HEK293 (cell line): ENCODE measurements around the gene ARMS2.

Experiments used
- CTCF ChIA-PET: fragments of 350-600 bp; formaldehyde crosslinking; extraction: SDS; loops from one replicate; lab custom pipeline; 2021; ENCODE audit warnings: antibody characterized with exemption; lab: Yijun Ruan, JAX
- POLR2A ChIA-PET: fragments of 300-600 bp; formaldehyde crosslinking; extraction: SDS; loops from one replicate; lab custom pipeline; 2020; ENCODE audit warnings: antibody characterized with exemption, inconsistent platforms; lab: Yijun Ruan, JAX
- H3K27ac ChIP-seq: fragments of 200-500 bp; sonication (Bioruptor generic); 2 replicates; pipeline ENCODE4 v1.5.1; 2014; ENCODE audit warnings: low read depth, low read length, control low read depth, inconsistent platforms; ENCODE audit errors: extremely low read depth
- H3K36me3 ChIP-seq, 2 experiments: fragments of 200-500 bp in 1 of 2; sonication (Bioruptor generic) in 1 of 2; 1 replicate in 1 of 2; 2 replicates in 1 of 2; pipeline ENCODE4 v1.5.1; 2014 to 2017; ENCODE audit warnings: inconsistent platforms in 2 of 2, low read length in 2 of 2; ENCODE audit not compliant: control insufficient read depth in 2 of 2, insufficient read depth in 1 of 2
- H3K4me1 ChIP-seq: fragments of 200-500 bp; sonication (Bioruptor generic); 2 replicates; pipeline ENCODE4 v1.5.1; 2014; ENCODE audit warnings: mild to moderate bottlenecking, low read length, inconsistent platforms; ENCODE audit not compliant: control insufficient read depth, insufficient read depth
- H3K4me3 ChIP-seq: 2 replicates; pipeline ENCODE4 v1.5.1; 2011; ENCODE audit warnings: low read depth, mild to moderate bottlenecking, control low read depth, low read length, moderate library complexity
- H3K9me3 ChIP-seq: fragments of 200-500 bp; sonication (Bioruptor generic); 2 replicates; pipeline ENCODE4 v1.5.1; 2014; ENCODE audit warnings: low read depth, low read length, inconsistent platforms; ENCODE audit not compliant: control insufficient read depth, insufficient read depth
- BCL11B ChIP-seq: fragments of 450-650 bp; formaldehyde crosslinking; IDR thresholded peaks from 2 replicates; pipeline ENCODE4 v1.5.1; 2016; ENCODE audit warnings: low read depth, missing biosample characterization, missing genetic modification characterization
- IKZF3 ChIP-seq: fragments of 450-650 bp; IDR thresholded peaks from 2 replicates; pipeline ENCODE4 v1.5.0; 2018; ENCODE audit warnings: missing biosample characterization, mild to moderate bottlenecking, missing genetic modification characterization, moderate library complexity
- KLF16 ChIP-seq: fragments of 450-650 bp; formaldehyde crosslinking; IDR thresholded peaks from 2 replicates; pipeline ENCODE4 v1.5.1; 2017; ENCODE audit warnings: missing biosample characterization, missing genetic modification characterization
- SETDB1 ChIP-seq: IDR thresholded peaks from one replicate; pipeline ENCODE4 v1.6.1; 2017; ENCODE audit warnings: mild to moderate bottlenecking, low read length, moderate library complexity, mixed read lengths; ENCODE audit not compliant: insufficient read length
- TRIM28 ChIP-seq: IDR thresholded peaks from 2 replicates; pipeline ENCODE4 v1.6.1; 2011; ENCODE audit warnings: low read length, control low read depth, borderline replicate concordance
- WT1 ChIP-seq: fragments of 450-650 bp; formaldehyde crosslinking; IDR thresholded peaks from 2 replicates; pipeline ENCODE4 v1.5.1; 2016; ENCODE audit warnings: missing biosample characterization, missing genetic modification characterization
- ZBTB20 ChIP-seq: fragments of 450-650 bp; formaldehyde crosslinking; IDR thresholded peaks from 2 replicates; pipeline ENCODE4 v1.5.1; 2016; ENCODE audit warnings: missing biosample characterization, missing genetic modification characterization
- ZIC2 ChIP-seq: fragments of 450-650 bp; formaldehyde crosslinking; IDR thresholded peaks from 2 replicates; pipeline ENCODE4 v1.5.1; 2016; ENCODE audit warnings: missing biosample characterization, missing genetic modification characterization
- ZNF155 ChIP-seq: fragments of 450-650 bp; formaldehyde crosslinking; IDR thresholded peaks from 2 replicates; pipeline ENCODE4 v1.5.1; 2016; ENCODE audit warnings: missing biosample characterization, missing genetic modification characterization
- ZNF175 ChIP-seq: fragments of 450-650 bp; formaldehyde crosslinking; IDR thresholded peaks from 2 replicates; pipeline ENCODE4 v1.5.1; 2016; ENCODE audit warnings: missing biosample characterization, missing genetic modification characterization
- ZNF184 ChIP-seq: fragments of 450-650 bp; IDR thresholded peaks from 2 replicates; pipeline ENCODE4 v1.5.1; 2018; ENCODE audit warnings: missing biosample characterization, mild to moderate bottlenecking, missing genetic modification characterization
- ZNF248 ChIP-seq: fragments of 450-650 bp; formaldehyde crosslinking; IDR thresholded peaks from 2 replicates; pipeline ENCODE4 v1.5.1; 2017; ENCODE audit warnings: missing biosample characterization, missing genetic modification characterization
- ZNF529 ChIP-seq: fragments of 450-650 bp; formaldehyde crosslinking; IDR thresholded peaks from 2 replicates; pipeline ENCODE4 v1.5.1; 2017; ENCODE audit warnings: missing genetic modification characterization, missing biosample characterization; ENCODE audit not compliant: insufficient replicate concordance
- ZNF555 ChIP-seq: fragments of 450-650 bp; formaldehyde crosslinking; conservative IDR thresholded peaks from 2 replicates; pipeline ENCODE4 v1.5.1; 2017; ENCODE audit warnings: missing biosample characterization, mild to moderate bottlenecking, missing genetic modification characterization, inconsistent platforms
- ZNF701 ChIP-seq: fragments of 450-650 bp; formaldehyde crosslinking; IDR thresholded peaks from 2 replicates; pipeline ENCODE4 v1.5.1; 2016; ENCODE audit warnings: missing biosample characterization, missing genetic modification characterization
- ZNF747 ChIP-seq: fragments of 450-650 bp; formaldehyde crosslinking; IDR thresholded peaks from 2 replicates; pipeline ENCODE4 v1.5.1; 2016; ENCODE audit warnings: missing biosample characterization, missing genetic modification characterization
- ZSCAN23 ChIP-seq: fragments of 450-650 bp; formaldehyde crosslinking; IDR thresholded peaks from 2 replicates; pipeline ENCODE4 v1.5.1; 2016; ENCODE audit warnings: missing biosample characterization, missing genetic modification characterization
- ZSCAN30 ChIP-seq: fragments of 450-650 bp; IDR thresholded peaks from 2 replicates; pipeline ENCODE4 v1.5.1; 2018; ENCODE audit warnings: missing biosample characterization, mild to moderate bottlenecking, missing genetic modification characterization, moderate library complexity
- TF ChIP-seq, protein P1 (sequence below): fragments of 450-650 bp; formaldehyde crosslinking; IDR thresholded peaks from 2 replicates; pipeline ENCODE4 v1.5.1; 2017; ENCODE audit warnings: missing biosample characterization, missing genetic modification characterization
- TF ChIP-seq, protein P2 (sequence below): fragments of 450-650 bp; formaldehyde crosslinking; IDR thresholded peaks from 2 replicates; pipeline ENCODE4 v1.5.1; 2016; ENCODE audit warnings: missing biosample characterization, missing genetic modification characterization
- TF ChIP-seq, protein P3 (sequence below): fragments of 450-650 bp; formaldehyde crosslinking; IDR thresholded peaks from 2 replicates; pipeline ENCODE4 v1.5.1; 2016; ENCODE audit warnings: missing biosample characterization, missing genetic modification characterization

The ARMS2 gene

DNA sequence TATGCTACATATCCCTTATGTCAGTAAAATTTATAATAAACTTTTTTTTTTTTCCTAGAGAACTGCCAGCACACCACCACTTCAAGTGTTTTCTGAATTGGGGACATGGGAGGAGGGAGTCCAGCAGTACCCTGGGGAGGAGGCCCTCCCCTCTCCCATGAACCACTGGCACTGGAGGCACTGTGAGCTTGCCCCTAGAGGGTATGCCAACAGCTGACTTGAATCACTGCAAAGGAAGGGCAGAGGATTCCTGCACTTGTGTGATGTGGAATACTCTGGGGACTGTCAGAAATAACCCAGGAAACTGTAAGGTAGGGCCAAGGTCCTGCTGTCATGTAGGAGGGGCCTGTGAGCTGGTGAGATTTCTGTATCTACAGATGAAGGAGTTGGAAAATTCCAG, 8.5 kb upstream of the ARMS2 start (continued):
- TF ChIP-seq ZNF248 (tag by site-specific recombination) (no peak), KLF16 (tag by site-specific recombination) (no peak), BCL11B (tag by site-specific recombination) (no peak), ZNF184 (tag by site-specific recombination) (no peak)
- TF ChIP-seq, protein P1, sequence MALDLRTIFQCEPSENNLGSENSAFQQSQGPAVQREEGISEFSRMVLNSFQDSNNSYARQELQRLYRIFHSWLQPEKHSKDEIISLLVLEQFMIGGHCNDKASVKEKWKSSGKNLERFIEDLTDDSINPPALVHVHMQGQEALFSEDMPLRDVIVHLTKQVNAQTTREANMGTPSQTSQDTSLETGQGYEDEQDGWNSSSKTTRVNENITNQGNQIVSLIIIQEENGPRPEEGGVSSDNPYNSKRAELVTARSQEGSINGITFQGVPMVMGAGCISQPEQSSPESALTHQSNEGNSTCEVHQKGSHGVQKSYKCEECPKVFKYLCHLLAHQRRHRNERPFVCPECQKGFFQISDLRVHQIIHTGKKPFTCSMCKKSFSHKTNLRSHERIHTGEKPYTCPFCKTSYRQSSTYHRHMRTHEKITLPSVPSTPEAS (tag by site-specific recombination) = no peak

DNA sequence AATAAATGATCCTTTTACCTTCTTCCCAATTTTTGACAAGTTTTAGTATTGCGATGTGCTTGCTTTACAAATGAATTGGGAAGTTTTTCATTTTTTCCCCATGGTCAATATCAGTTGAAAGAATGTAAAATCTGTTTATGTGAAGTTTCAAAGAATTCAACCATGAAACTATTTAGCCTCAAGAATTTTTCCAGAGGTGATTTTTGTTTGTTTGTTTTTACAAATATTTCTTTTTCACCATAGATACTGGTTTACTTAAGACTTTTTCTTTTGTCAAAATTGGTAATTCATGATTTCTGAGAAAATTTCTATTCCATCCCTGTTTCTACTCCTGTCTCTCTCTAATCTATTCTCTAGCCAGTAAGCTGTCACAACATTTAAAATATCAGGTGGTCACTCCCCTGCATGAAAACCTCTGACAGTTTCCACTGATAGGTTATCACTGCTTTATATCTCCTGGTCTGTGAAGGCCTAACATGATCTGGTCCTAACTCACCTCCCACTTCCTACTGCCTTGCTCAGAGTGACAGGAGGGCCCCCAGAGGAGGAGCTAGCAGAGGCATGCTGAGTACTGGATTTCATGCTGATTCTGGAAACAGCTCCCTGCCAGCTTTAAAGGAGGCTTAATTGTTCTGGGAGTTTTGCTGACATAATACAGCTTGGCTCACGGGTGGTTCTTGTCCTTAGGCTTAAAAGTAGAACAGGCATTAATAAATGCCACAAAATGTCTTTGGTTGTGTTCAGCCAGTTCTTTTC, 7.6 kb upstream of the ARMS2 start:
- no peak overlapping the region for H3K27ac ChIP-seq
- H3K36me3 ChIP-seq = no peaks in the 10 kb centered on the region
- H3K4me1 ChIP-seq = peaks cover 2% of the 10 kb centered on the region; the same call in 1 of the 2 replicates
- TF ChIP-seq ZNF701 (no peak), TRIM28 (0 out of 2 replicates have a peak, but pooled peaks have one; percentile 35), ZBTB20 (tag by site-specific recombination) (0 out of 2 replicates have a peak, but pooled peaks have one; percentile 47), WT1 (tag by site-specific recombination) (0 out of 2 replicates have a peak, but pooled peaks have one; percentile 37), SETDB1 (peak; percentile 74), ZIC2 (tag by site-specific recombination) (peak; percentile 90)
- TF ChIP-seq, protein P2, sequence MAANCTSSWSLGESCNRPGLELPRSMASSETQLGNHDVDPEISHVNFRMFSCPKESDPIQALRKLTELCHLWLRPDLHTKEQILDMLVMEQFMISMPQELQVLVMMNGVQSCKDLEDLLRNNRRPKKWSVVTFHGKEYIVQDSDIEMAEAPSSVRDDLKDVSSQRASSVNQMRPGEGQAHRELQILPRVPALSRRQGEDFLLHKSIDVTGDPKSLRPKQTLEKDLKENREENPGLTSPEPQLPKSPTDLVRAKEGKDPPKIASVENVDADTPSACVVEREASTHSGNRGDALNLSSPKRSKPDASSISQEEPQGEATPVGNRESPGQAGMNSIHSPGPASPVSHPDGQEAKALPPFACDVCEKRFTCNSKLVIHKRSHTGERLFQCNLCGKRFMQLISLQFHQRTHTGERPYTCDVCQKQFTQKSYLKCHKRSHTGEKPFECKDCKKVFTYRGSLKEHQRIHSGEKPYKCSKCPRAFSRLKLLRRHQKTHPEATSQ = no peak
- TF ChIP-seq, protein P3, sequence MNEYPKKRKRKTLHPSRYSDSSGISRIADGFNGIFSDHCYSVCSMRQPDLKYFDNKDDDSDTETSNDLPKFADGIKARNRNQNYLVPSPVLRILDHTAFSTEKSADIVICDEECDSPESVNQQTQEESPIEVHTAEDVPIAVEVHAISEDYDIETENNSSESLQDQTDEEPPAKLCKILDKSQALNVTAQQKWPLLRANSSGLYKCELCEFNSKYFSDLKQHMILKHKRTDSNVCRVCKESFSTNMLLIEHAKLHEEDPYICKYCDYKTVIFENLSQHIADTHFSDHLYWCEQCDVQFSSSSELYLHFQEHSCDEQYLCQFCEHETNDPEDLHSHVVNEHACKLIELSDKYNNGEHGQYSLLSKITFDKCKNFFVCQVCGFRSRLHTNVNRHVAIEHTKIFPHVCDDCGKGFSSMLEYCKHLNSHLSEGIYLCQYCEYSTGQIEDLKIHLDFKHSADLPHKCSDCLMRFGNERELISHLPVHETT (tag by site-specific recombination) = no peak
- ChIA-PET POLR2A (no interaction called here), CTCF (interaction anchor here (0.6 to 2.1 kb wide), 4 partner anchors 12 to 517 kb away, joined by 3 to 9 read pairs (median 4); no protein-coding TSS in a partner anchor)
- H3K4me3 ChIP-seq = no peak overlapping the region
- no peaks in the 10 kb centered on the region for H3K9me3 ChIP-seq

DNA sequence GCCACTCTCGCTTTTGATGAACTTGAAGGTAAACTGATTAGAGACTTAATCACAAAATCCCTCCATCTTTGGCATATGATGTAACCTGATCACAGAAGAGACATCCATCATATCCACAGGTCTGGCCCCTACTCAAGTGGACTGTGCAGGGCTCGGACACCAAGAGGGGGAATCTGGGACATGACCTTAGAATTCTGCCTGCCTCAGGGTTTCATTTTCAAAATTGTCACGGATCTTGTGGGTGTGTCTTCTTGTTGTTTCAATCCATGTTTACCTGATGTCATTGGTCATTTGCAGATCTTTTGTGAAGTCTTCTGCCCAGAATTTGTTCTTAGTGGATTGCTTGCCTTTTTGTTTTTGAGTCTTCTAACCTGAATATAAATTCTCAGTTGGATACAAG, 5.9 kb upstream of the ARMS2 start:
- CTCF ChIA-PET = interaction anchor here (2.1 kb wide), 1 partner anchor 13 kb away, joined by 9 read pairs; no protein-coding TSS in a partner anchor
- H3K4me3 ChIP-seq = no peak overlapping the region
- H3K4me1 ChIP-seq = no peaks in the 10 kb centered on the region
- H3K9me3 ChIP-seq = no peaks in the 10 kb centered on the region
- H3K36me3 ChIP-seq = no peaks in the 10 kb centered on the region
- POLR2A ChIA-PET = no interaction called here
- no peak overlapping the region for H3K27ac ChIP-seq
- TF ChIP-seq ZNF555 (tag by site-specific recombination) (no peak), ZSCAN30 (no peak), ZNF175 (tag by site-specific recombination) (no peak), IKZF3 (tag by site-specific recombination) (no peak), ZNF155 (tag by site-specific recombination) (no peak), ZSCAN23 (tag by site-specific recombination) (no peak), ZNF747 (tag by site-specific recombination) (no peak), ZNF529 (tag by site-specific recombination) (no peak)
